Stromal cell of bone marrow (primary cell): ENCODE measurements around the gene OGFR.

ENCODE experiments used
- DNase-seq: peaks from one replicate; pipeline ENCODE4 v3.0.0-alpha.2; 2012; ENCODE audit warnings: low read depth

Gene OGFR

GRCh38 chr20:62825986-62826645 is 21.5 kb downstream of the OGFR start:
- DNase-seq = no peak

GRCh38 chr20:62826646-62827310 is 22.1 kb downstream of the OGFR start:
- no peak for DNase-seq

GRCh38 chr20:62827311-62828038 is 22.8 kb downstream of the OGFR start:
- no peak for DNase-seq

- no peak for DNase-seq
Observed at GRCh38 chr20:62828051-62828450, 23.4 kb downstream of the OGFR start.

GRCh38 chr20:62828511-62829230 is 24.0 kb downstream of the OGFR start:
- DNase-seq = no peak

GRCh38 chr20:62829231-62830230 is 24.9 kb downstream of the OGFR start:
- DNase-seq = no peak

- no peak for DNase-seq
Observed at GRCh38 chr20:62830251-62830650, 25.6 kb downstream of the OGFR start.

GRCh38 chr20:62830821-62831220 is 26.2 kb downstream of the OGFR start:
- DNase-seq = no peak

- no peak for DNase-seq
Observed at GRCh38 chr20:62831361-62831788, 26.7 kb downstream of the OGFR start.

- DNase-seq = no peak
Observed at GRCh38 chr20:62831854-62832211, 27.2 kb downstream of the OGFR start.

GRCh38 chr20:62832212-62832922 is 27.7 kb downstream of the OGFR start:
- no peak for DNase-seq

GRCh38 chr20:62832951-62833391 is 28.3 kb downstream of the OGFR start:
- DNase-seq = no peak

GRCh38 chr20:62834967-62835730 is 30.5 kb downstream of the OGFR start:
- DNase-seq = no peak

GRCh38 chr20:62835931-62836861 is 31.6 kb downstream of the OGFR start:
- no peak for DNase-seq

- no peak for DNase-seq
Observed at GRCh38 chr20:62836967-62837490, 32.4 kb downstream of the OGFR start.

GRCh38 chr20:62837790-62838127 is 33.1 kb downstream of the OGFR start:
- DNase-seq = no peak

- no peak for DNase-seq
Observed at GRCh38 chr20:62838128-62838891, 33.7 kb downstream of the OGFR start.

- no peak for DNase-seq
Observed at GRCh38 chr20:62839261-62839660, 34.6 kb downstream of the OGFR start.
